ENCODE measurements around the gene CCNQ. TPM values are rescaled to one million over a fixed set of nuclear protein-coding genes. Genes with fewer than 3 reads are reported as not detected.

The CCNQ gene
- total RNA-seq, 2 donors from 2014 or later = 8.6 to 23.9 TPM

DNA sequence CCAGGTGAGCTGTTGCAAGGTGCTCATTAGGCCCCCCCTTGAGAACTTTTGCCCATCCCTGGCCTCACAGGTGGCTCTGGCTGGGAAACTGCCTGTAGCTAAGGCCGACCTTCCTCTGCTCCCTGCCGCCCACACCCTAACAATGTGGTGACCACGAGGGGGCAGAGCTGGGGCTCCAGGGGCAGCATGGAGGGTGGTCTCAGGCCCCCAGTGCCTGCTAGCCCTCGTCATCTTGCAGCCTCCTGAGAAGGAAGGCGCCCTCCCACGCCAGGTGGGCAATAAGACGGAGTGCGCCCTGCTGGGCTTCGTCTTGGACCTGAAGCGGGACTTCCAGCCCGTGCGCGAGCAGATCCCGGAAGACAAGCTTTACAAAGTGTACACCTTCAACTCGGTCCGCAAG is 49.1 kb downstream of the CCNQ start:
- intact Hi-C loops (cut with DNase I) = loop anchor here (10.0 kb wide), 1 partner anchor 105 kb away; no protein-coding TSS in a partner anchor
- ATAC-seq = no peak
- TF ChIP-seq POLR2A (IDR thresholded peaks at IDR 0.05) = no peak
- TF ChIP-seq, protein P1, sequence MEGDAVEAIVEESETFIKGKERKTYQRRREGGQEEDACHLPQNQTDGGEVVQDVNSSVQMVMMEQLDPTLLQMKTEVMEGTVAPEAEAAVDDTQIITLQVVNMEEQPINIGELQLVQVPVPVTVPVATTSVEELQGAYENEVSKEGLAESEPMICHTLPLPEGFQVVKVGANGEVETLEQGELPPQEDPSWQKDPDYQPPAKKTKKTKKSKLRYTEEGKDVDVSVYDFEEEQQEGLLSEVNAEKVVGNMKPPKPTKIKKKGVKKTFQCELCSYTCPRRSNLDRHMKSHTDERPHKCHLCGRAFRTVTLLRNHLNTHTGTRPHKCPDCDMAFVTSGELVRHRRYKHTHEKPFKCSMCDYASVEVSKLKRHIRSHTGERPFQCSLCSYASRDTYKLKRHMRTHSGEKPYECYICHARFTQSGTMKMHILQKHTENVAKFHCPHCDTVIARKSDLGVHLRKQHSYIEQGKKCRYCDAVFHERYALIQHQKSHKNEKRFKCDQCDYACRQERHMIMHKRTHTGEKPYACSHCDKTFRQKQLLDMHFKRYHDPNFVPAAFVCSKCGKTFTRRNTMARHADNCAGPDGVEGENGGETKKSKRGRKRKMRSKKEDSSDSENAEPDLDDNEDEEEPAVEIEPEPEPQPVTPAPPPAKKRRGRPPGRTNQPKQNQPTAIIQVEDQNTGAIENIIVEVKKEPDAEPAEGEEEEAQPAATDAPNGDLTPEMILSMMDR (IDR thresholded peaks at IDR 0.05) = no peak
- no peak overlapping the region for H3K4me3 ChIP-seq
- no peak for DNase-seq
- no peaks in the 10 kb centered on the region for H3K4me1 ChIP-seq
- H3K27me3 ChIP-seq = no peaks in the 10 kb centered on the region
- no peaks in the 10 kb centered on the region for H3K9me3 ChIP-seq
- no peak overlapping the region for H3K27ac ChIP-seq
- WGBS, 2 donors = 78 to 87% methylated on average over 6 to 13 of the region's 16 CpGs
- H3K36me3 ChIP-seq (replicated peaks in 1 of 2; ENCODE audit: insufficient read depth in 1 of 2, low read depth in 2 of 2) = no peaks in the 10 kb centered on the region

DNA sequence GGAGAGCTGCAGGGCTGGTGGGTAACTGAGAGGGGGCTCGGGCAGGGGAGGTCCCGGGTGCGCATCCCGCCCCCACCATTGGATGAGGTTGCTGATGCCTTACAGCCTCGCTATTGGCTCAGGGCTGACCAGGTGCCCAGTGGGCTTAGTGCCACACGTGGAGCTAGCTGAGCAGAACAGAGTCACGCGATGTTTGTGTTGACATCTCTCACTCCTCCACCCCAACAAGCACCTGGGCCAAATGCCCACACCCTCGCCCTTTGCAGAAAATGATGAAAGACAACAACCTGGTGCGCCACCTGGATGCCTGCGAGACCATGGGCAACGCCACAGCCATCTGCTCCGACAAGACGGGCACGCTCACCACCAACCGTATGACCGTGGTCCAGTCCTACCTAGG is 49.7 kb downstream of the CCNQ start:
- no peak overlapping the region for H3K4me3 ChIP-seq
- no peak for ATAC-seq
- H3K4me1 ChIP-seq = no peaks in the 10 kb centered on the region
- no peak for TF ChIP-seq POLR2A (IDR thresholded peaks at IDR 0.05)
- TF ChIP-seq, protein P1 (IDR thresholded peaks at IDR 0.05) = no peak
- 77 to 80% methylated on average over 1 to 10 of the region's 17 CpGs for WGBS, 2 donors
- H3K36me3 ChIP-seq (replicated peaks in 1 of 2; ENCODE audit: insufficient read depth in 1 of 2, low read depth in 2 of 2) = no peaks in the 10 kb centered on the region
- no peak for DNase-seq
- no peaks in the 10 kb centered on the region for H3K9me3 ChIP-seq
- intact Hi-C loops (cut with DNase I) = no loop called here
- H3K27ac ChIP-seq = no peak overlapping the region
- no peaks in the 10 kb centered on the region for H3K27me3 ChIP-seq

DNA sequence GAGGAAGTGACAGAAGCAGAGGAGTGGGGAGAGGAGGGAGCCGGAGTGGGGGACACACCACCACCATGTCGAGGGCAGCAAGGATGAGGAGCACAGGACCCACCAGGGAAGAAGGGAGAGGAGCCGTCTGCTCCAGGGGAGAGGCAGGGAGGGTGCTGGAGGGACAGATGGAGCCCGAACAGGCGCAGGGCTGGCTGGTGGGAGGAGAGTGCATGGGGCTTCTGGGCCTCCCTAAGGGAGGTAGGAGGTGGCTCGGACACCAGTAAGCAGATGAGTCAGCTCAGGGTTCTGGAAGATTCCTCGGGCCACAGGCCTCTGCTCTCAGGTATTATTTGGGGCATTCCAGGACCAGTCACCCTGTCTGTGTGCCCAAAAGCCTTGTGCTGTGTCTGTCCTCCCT is 51.7 kb downstream of the CCNQ start:
- DNase-seq = no peak

DNA sequence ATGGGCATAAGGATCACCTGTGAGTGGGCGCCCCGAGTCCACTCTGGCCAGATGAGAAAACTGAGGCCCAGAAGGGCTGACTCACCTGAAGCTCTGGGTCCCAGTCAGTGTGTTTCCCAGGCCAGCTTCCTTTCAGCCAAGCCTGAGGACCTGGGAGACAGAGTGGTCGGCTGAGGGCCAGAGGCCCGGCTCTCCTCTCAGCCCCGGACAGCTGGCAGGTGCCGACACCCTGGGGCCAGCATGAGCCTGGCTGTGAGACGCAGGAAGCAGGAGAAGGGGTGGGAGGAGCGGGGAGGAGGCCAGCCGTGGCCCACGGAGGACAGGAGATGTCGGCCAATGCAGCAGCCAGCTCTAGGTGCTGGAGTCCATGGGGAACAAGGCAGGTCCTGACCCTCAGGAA is 52.6 kb downstream of the CCNQ start:
- H3K27me3 ChIP-seq = no peaks in the 10 kb centered on the region
- DNase-seq (no peak), ATAC-seq (no peak)
- no peaks in the 10 kb centered on the region for H3K9me3 ChIP-seq
- WGBS, 2 donors = 83% methylated on average over 9 of the region's 11 CpGs; no CpG with 5 or more reads in 1 of the 2 donors
- no peaks in the 10 kb centered on the region for H3K36me3 ChIP-seq (replicated peaks in 1 of 2; ENCODE audit: insufficient read depth in 1 of 2, low read depth in 2 of 2)
- no peak overlapping the region for H3K27ac ChIP-seq
- TF ChIP-seq, protein P1 (IDR thresholded peaks at IDR 0.05) = no peak
- TF ChIP-seq POLR2A (IDR thresholded peaks at IDR 0.05) = no peak
- H3K4me1 ChIP-seq = no peaks in the 10 kb centered on the region
- no peak overlapping the region for H3K4me3 ChIP-seq
- intact Hi-C loops (cut with DNase I) = no loop called here

More for the DNA sequence above, 51.7 kb downstream of the CCNQ start:
- H3K9me3 ChIP-seq = no peaks in the 10 kb centered on the region
- no peaks in the 10 kb centered on the region for H3K27me3 ChIP-seq
- H3K4me1 ChIP-seq = no peaks in the 10 kb centered on the region
- TF ChIP-seq, protein P1 (IDR thresholded peaks at IDR 0.05) = no peak
- no peak for TF ChIP-seq POLR2A (IDR thresholded peaks at IDR 0.05)
- intact Hi-C loops (cut with DNase I) = no loop called here
- WGBS, 2 donors = 43 to 62% methylated on average over 5 to 6 of the region's 7 CpGs
- no peaks in the 10 kb centered on the region for H3K36me3 ChIP-seq (replicated peaks in 1 of 2; ENCODE audit: insufficient read depth in 1 of 2, low read depth in 2 of 2)
- ATAC-seq = no peak
- no peak overlapping the region for H3K4me3 ChIP-seq
- H3K27ac ChIP-seq = no peak overlapping the region

DNA sequence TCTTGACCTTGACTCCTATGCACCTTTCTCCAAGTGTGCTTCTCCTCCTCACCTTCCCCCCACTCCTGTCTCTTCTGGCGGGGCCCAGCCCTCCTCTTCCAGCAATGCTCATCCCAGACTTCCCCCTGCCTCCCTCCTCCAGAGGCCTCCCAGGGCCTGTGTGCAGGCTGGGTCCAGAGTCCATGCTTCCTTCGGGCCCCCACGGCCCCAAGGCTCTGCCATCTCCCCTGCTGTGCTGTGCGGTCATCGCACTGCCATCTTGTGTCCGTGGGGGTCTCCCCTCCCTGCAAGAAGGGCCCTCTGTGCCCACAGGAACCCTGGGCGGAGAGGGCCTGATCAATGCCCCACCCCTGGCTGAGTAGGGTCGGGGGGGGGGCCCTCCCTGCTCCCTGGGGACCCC is 54.2 kb downstream of the CCNQ start:
- WGBS, 2 donors = 78 to 81% methylated on average over 1 to 6 of the region's 8 CpGs
- H3K9me3 ChIP-seq = no peaks in the 10 kb centered on the region
- H3K4me1 ChIP-seq = no peaks in the 10 kb centered on the region
- no peak for ATAC-seq
- no peak overlapping the region for H3K27ac ChIP-seq
- H3K4me3 ChIP-seq = no peak overlapping the region
- no peaks in the 10 kb centered on the region for H3K36me3 ChIP-seq (replicated peaks in 1 of 2; ENCODE audit: insufficient read depth in 1 of 2, low read depth in 2 of 2)
- H3K27me3 ChIP-seq = no peaks in the 10 kb centered on the region
- DNase-seq = no peak
- intact Hi-C loops (cut with DNase I) = no loop called here
- TF ChIP-seq, protein P1 (IDR thresholded peaks at IDR 0.05) = no peak
- TF ChIP-seq POLR2A (IDR thresholded peaks at IDR 0.05) = no peak
